Measurements from ENCODE around the gene EML1. TPM values are rescaled to one million over a fixed set of nuclear protein-coding genes. Genes with fewer than 3 reads are reported as not detected.

Gene EML1
- total RNA-seq, 1 experiment from 2014 or later, result 7.2 TPM

DNA sequence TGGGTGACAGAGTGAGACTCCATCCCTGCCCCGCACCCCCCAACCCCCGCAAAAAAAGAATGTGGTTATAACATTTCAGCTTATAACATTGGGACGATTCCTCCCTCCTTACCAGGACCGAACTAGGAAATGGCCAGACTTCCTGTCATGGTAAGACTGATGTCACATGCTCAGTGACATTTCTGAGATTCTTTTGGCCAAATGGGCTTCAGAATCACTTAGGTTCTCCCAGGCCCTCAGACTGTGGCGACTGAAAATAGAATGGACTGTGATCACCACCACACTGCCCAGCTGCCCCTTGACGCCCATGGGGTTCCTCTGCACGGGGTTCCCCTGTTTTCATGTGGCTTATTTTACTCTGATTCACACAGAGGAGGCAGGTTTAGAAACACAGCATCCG is 157.0 kb downstream of the EML1 start:
- Mint-ChIP-seq H3K4me3 (ENCODE audit: unreplicated experiment) (no peak overlapping the region), H3K27ac (ENCODE audit: unreplicated experiment) (no peak overlapping the region), H3K36me3 (ENCODE audit: insufficient read depth, unreplicated experiment) (no peaks in the 10 kb centered on the region), H3K27me3 (ENCODE audit: insufficient read depth, unreplicated experiment) (peaks cover 2% of the 10 kb centered on the region), H3K9me3 (ENCODE audit: unreplicated experiment) (no peaks in the 10 kb centered on the region), H3K4me1 (ENCODE audit: low read depth, unreplicated experiment) (no peaks in the 10 kb centered on the region)
- TF ChIP-seq, protein P1, sequence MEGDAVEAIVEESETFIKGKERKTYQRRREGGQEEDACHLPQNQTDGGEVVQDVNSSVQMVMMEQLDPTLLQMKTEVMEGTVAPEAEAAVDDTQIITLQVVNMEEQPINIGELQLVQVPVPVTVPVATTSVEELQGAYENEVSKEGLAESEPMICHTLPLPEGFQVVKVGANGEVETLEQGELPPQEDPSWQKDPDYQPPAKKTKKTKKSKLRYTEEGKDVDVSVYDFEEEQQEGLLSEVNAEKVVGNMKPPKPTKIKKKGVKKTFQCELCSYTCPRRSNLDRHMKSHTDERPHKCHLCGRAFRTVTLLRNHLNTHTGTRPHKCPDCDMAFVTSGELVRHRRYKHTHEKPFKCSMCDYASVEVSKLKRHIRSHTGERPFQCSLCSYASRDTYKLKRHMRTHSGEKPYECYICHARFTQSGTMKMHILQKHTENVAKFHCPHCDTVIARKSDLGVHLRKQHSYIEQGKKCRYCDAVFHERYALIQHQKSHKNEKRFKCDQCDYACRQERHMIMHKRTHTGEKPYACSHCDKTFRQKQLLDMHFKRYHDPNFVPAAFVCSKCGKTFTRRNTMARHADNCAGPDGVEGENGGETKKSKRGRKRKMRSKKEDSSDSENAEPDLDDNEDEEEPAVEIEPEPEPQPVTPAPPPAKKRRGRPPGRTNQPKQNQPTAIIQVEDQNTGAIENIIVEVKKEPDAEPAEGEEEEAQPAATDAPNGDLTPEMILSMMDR (IDR thresholded peaks at IDR 0.05; ENCODE audit: insufficient read depth in 1 of 2, low read depth in 1 of 2, low read length in 1 of 2, severe bottlenecking in 1 of 2, unreplicated experiment in 1 of 2), result no peak
- ChIA-PET CTCF (no interaction called here), POLR2A (no interaction called here)
- no peaks in the 10 kb centered on the region for H3K27me3 ChIP-seq (replicated peaks; ENCODE audit: control insufficient read depth, insufficient read depth, low read length)
- H3K4me3 ChIP-seq (ENCODE audit: low read depth, low read length), result no peak overlapping the region
- no peak for DNase-seq
- H3K9me3 ChIP-seq, result no peaks in the 10 kb centered on the region
- intact Hi-C loops (cut with micrococcal nuclease; ENCODE audit: unreplicated experiment), result no loop called here
- no peaks in the 10 kb centered on the region for H3K36me3 ChIP-seq (ENCODE audit: control insufficient read depth, insufficient read depth, low read length)
- no TSS peak for BruUV-seq (replicated peaks)
- no peaks in the 10 kb centered on the region for H3K4me1 ChIP-seq

- CTCF ChIA-PET, result no interaction called here
Measured at GRCh38 chr14:99951085-99951484, 157.9 kb downstream of the EML1 start.

GRCh38 chr14:99952039-99952438 is 158.8 kb downstream of the EML1 start:
- H3K9me3 Mint-ChIP-seq (ENCODE audit: unreplicated experiment), result no peaks in the 10 kb centered on the region
- H3K4me3 Mint-ChIP-seq (ENCODE audit: unreplicated experiment), result no peak overlapping the region
- TF ChIP-seq, protein P1 (IDR thresholded peaks at IDR 0.05; ENCODE audit: insufficient read depth in 1 of 2, low read depth in 1 of 2, low read length in 1 of 2, severe bottlenecking in 1 of 2, unreplicated experiment in 1 of 2), result no peak
- no peaks in the 10 kb centered on the region for H3K36me3 Mint-ChIP-seq (ENCODE audit: insufficient read depth, unreplicated experiment)
- CTCF ChIA-PET, result no interaction called here
- DNase-seq, result no peak
- intact Hi-C loops (cut with micrococcal nuclease; ENCODE audit: unreplicated experiment), result no loop called here
- BruUV-seq (replicated peaks), result no TSS peak
- POLR2A ChIA-PET, result no interaction called here
- Histone ChIP-seq H3K4me1 (no peaks in the 10 kb centered on the region), H3K27me3 (replicated peaks; ENCODE audit: control insufficient read depth, insufficient read depth, low read length) (no peaks in the 10 kb centered on the region), H3K9me3 (no peaks in the 10 kb centered on the region), H3K4me3 (ENCODE audit: low read depth, low read length) (no peak overlapping the region), H3K36me3 (ENCODE audit: control insufficient read depth, insufficient read depth, low read length) (no peaks in the 10 kb centered on the region)
- no peaks in the 10 kb centered on the region for H3K4me1 Mint-ChIP-seq (ENCODE audit: low read depth, unreplicated experiment)
- H3K27ac Mint-ChIP-seq (ENCODE audit: unreplicated experiment), result no peak overlapping the region
- peaks cover 3% of the 10 kb centered on the region for H3K27me3 Mint-ChIP-seq (ENCODE audit: insufficient read depth, unreplicated experiment)

More at GRCh38 chr14:99951085-99951484, 157.9 kb downstream of the EML1 start:
- Mint-ChIP-seq H3K36me3 (ENCODE audit: insufficient read depth, unreplicated experiment) (no peaks in the 10 kb centered on the region), H3K4me3 (ENCODE audit: unreplicated experiment) (no peak overlapping the region), H3K9me3 (ENCODE audit: unreplicated experiment) (no peaks in the 10 kb centered on the region), H3K4me1 (ENCODE audit: low read depth, unreplicated experiment) (no peaks in the 10 kb centered on the region), H3K27ac (ENCODE audit: unreplicated experiment) (no peak overlapping the region), H3K27me3 (ENCODE audit: insufficient read depth, unreplicated experiment) (peaks cover 3% of the 10 kb centered on the region)
- Histone ChIP-seq H3K36me3 (ENCODE audit: control insufficient read depth, insufficient read depth, low read length) (no peaks in the 10 kb centered on the region), H3K27me3 (replicated peaks; ENCODE audit: control insufficient read depth, insufficient read depth, low read length) (no peaks in the 10 kb centered on the region), H3K4me3 (ENCODE audit: low read depth, low read length) (no peak overlapping the region), H3K4me1 (no peaks in the 10 kb centered on the region), H3K9me3 (no peaks in the 10 kb centered on the region)
- POLR2A ChIA-PET, result no interaction called here
- DNase-seq, result no peak
- intact Hi-C loops (cut with micrococcal nuclease; ENCODE audit: unreplicated experiment), result no loop called here
- no TSS peak for BruUV-seq (replicated peaks)
- TF ChIP-seq, protein P1 (IDR thresholded peaks at IDR 0.05; ENCODE audit: insufficient read depth in 1 of 2, low read depth in 1 of 2, low read length in 1 of 2, severe bottlenecking in 1 of 2, unreplicated experiment in 1 of 2), result no peak
